Endothelial cell of umbilical vein (primary cell): Measurements from ENCODE around the gene PTTG1.

Experiments used
- CTCF ChIP-seq, 2 donors: IDR thresholded peaks; 1 replicate in 1 of 2; 2 replicates in 1 of 2; pipeline ENCODE4 v1.5.1; 2011; ENCODE audit warnings: low read length in 2 of 2, mild to moderate bottlenecking in 2 of 2, moderate library complexity in 2 of 2, control low read depth in 1 of 2, inconsistent platforms in 1 of 2, low read depth in 1 of 2; ENCODE audit not compliant: insufficient read depth in 1 of 2; ENCODE audit errors: extremely low read depth in 1 of 2
- EZH2 ChIP-seq: IDR thresholded peaks from 2 replicates; pipeline ENCODE4 v1.6.1; 2012; ENCODE audit warnings: borderline replicate concordance, low read depth, mild to moderate bottlenecking, moderate library complexity, low read length, inconsistent platforms; ENCODE audit not compliant: severe bottlenecking
- GATA2 ChIP-seq: IDR thresholded peaks from 2 replicates; pipeline ENCODE4 v1.7.0; 2011; ENCODE audit warnings: low read depth, mild to moderate bottlenecking, moderate library complexity, mixed read lengths, low read length; ENCODE audit not compliant: insufficient read length, insufficient read depth
- POLR2A ChIP-seq: IDR thresholded peaks from 2 replicates; pipeline ENCODE4 v1.6.1; 2012; ENCODE audit warnings: low read depth, mild to moderate bottlenecking, control low read depth, low read length
- POLR2AphosphoS5 ChIP-seq: IDR thresholded peaks from 2 replicates; pipeline ENCODE4 v1.6.1; 2012; ENCODE audit warnings: low read depth, mild to moderate bottlenecking, control low read depth, low read length, moderate library complexity; ENCODE audit not compliant: insufficient read depth

DNA sequence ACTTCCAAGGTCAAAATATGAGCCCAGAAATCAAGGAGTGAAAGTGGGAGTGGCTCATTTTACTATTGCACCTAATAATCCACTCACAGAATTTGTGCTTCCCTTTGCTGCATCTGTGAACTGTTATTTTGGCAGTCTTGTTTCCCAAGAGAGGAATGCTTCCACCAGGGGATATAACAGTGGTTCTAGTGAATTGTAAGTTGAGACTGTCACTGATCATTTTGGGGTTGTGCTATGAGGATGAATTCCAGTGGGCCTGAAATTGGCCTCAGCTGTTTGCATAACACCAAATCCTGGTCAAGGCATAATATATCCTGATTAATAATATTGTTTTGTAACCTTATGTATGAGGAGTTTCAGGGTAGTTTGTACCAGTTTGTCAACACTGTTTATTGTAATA lies 36.2 kb upstream of the PTTG1 start:
- TF ChIP-seq CTCF (IDR thresholded peaks at IDR 0.05; ENCODE audit: extremely low read depth in 1 of 2, insufficient read depth in 1 of 2, low read depth in 1 of 2, low read length in 2 of 2) (no peak), POLR2AphosphoS5 (no peak), GATA2 (no peak), EZH2 (no peak), POLR2A (no peak)
